Trophoblast cell (in vitro differentiated cells and primary cell): ENCODE measurements around the gene TP53AIP1.

Experiments used
- DNase-seq, 2 donors: peaks; one replicate each; pipeline ENCODE4 v3.0.0-alpha.2; 2016
- H2AFZ ChIP-seq: 2 replicates; pipeline ENCODE4 v1.6.1; 2013; ENCODE audit warnings: low read length, moderate library complexity, mild to moderate bottlenecking; ENCODE audit not compliant: insufficient read depth, poor library complexity
- H2AK5ac ChIP-seq: 2 replicates; pipeline ENCODE4 v1.6.1; 2013; ENCODE audit warnings: mild to moderate bottlenecking, low read length
- H2BK120ac ChIP-seq: 2 replicates; pipeline ENCODE4 v1.6.1; 2013; ENCODE audit warnings: low read length, mild to moderate bottlenecking, moderate library complexity; ENCODE audit not compliant: insufficient read depth, poor library complexity
- H2BK12ac ChIP-seq: 2 replicates; pipeline ENCODE4 v1.6.1; 2013; ENCODE audit warnings: mild to moderate bottlenecking, low read length, moderate library complexity
- H2BK5ac ChIP-seq: 2 replicates; pipeline ENCODE4 v1.6.1; 2013; ENCODE audit warnings: low read length, low read depth, moderate library complexity, mild to moderate bottlenecking; ENCODE audit not compliant: poor library complexity
- H3K14ac ChIP-seq: 2 replicates; pipeline ENCODE4 v1.6.1; 2013; ENCODE audit warnings: mild to moderate bottlenecking, low read length
- H3K18ac ChIP-seq: 2 replicates; pipeline ENCODE4 v1.6.1; 2013; ENCODE audit warnings: mild to moderate bottlenecking, low read length
- H3K23ac ChIP-seq: 2 replicates; pipeline ENCODE4 v1.6.1; 2013; ENCODE audit warnings: low read length
- H3K27ac ChIP-seq: 2 replicates; pipeline ENCODE4 v1.5.1; 2013; ENCODE audit warnings: low read depth, mild to moderate bottlenecking, inconsistent platforms, low read length, moderate library complexity
- H3K27me3 ChIP-seq: 2 replicates; pipeline ENCODE4 v1.6.1; 2013; ENCODE audit warnings: inconsistent platforms, mild to moderate bottlenecking, low read length, moderate library complexity; ENCODE audit not compliant: insufficient read depth
- H3K36me3 ChIP-seq, 2 experiments: 1 replicate in 1 of 2; 2 replicates in 1 of 2; pipeline ENCODE4 v1.6.1; 2013; ENCODE audit warnings: low read length in 2 of 2, mild to moderate bottlenecking in 2 of 2, moderate library complexity in 1 of 2; ENCODE audit not compliant: insufficient read depth in 2 of 2, control insufficient read depth in 1 of 2
- H3K4ac ChIP-seq: 2 replicates; pipeline ENCODE4 v1.6.1; 2013; ENCODE audit warnings: low read depth, mild to moderate bottlenecking, low read length, moderate library complexity
- H3K4me1 ChIP-seq, 2 experiments: 1 replicate in 1 of 2; 2 replicates in 1 of 2; pipeline ENCODE4 v1.6.1; 2013; ENCODE audit warnings: low read length in 2 of 2, mild to moderate bottlenecking in 2 of 2, moderate library complexity in 1 of 2; ENCODE audit not compliant: insufficient read depth in 2 of 2, control insufficient read depth in 1 of 2
- H3K4me2 ChIP-seq: 2 replicates; pipeline ENCODE4 v1.6.1; 2013; ENCODE audit warnings: inconsistent platforms, mild to moderate bottlenecking, low read length, moderate library complexity
- H3K4me3 ChIP-seq: 2 replicates; pipeline ENCODE4 v1.5.1; 2013; ENCODE audit warnings: mild to moderate bottlenecking, low read depth, low read length, inconsistent platforms
- H3K79me1 ChIP-seq: one replicate; pipeline ENCODE4 v1.6.1; 2013; ENCODE audit warnings: low read length
- H3K79me2 ChIP-seq: 2 replicates; pipeline ENCODE4 v1.6.1; 2013; ENCODE audit warnings: low read length, mild to moderate bottlenecking; ENCODE audit not compliant: control insufficient read depth, insufficient read depth, poor library complexity
- H3K9ac ChIP-seq: 2 replicates; pipeline ENCODE4 v1.6.1; 2013; ENCODE audit warnings: mild to moderate bottlenecking, low read length
- H3K9me3 ChIP-seq: 2 replicates; pipeline ENCODE4 v1.6.1; 2013; ENCODE audit warnings: low read depth, mild to moderate bottlenecking, control low read depth, inconsistent platforms, low read length; ENCODE audit not compliant: insufficient read depth
- H4K12ac ChIP-seq: 2 replicates; pipeline ENCODE4 v1.6.1; 2013; ENCODE audit warnings: low read depth, mild to moderate bottlenecking, low read length, moderate library complexity
- H4K8ac ChIP-seq: 2 replicates; pipeline ENCODE4 v1.6.1; 2013; ENCODE audit warnings: low read depth, mild to moderate bottlenecking, low read length, moderate library complexity
- H4K91ac ChIP-seq: one replicate; pipeline ENCODE4 v1.6.1; 2013; ENCODE audit warnings: low read depth, mild to moderate bottlenecking, low read length, moderate library complexity
- WGBS: extraction: QIAGEN DNeasy Blood & Tissue Kit; methylation state at CpG from one replicate; pipeline ENCODE4 v1.1.7; 2013; ENCODE audit warnings: missing lambda C conversion rate; ENCODE audit not compliant: insufficient read length, insufficient coverage; ENCODE audit errors: extremely low coverage; 5-methylcytosine and 5-hydroxymethylcytosine counted together

TP53AIP1 gene

GRCh38 chr11:128941110-128941509, 1.6 kb downstream of the TP53AIP1 start:
- no peak overlapping the region for H3K14ac ChIP-seq
- no peak overlapping the region for H3K23ac ChIP-seq
- H3K4me2 ChIP-seq, result no peak overlapping the region
- H2AK5ac ChIP-seq, result no peak overlapping the region
- no peaks in the 10 kb centered on the region for H3K27me3 ChIP-seq
- H3K4me3 ChIP-seq, result no peak overlapping the region
- H4K12ac ChIP-seq, result no peak overlapping the region
- H3K18ac ChIP-seq, result no peak overlapping the region
- H3K4ac ChIP-seq, result no peak overlapping the region
- no peak overlapping the region for H4K8ac ChIP-seq
- DNase-seq, result no peak
- no peak overlapping the region for H2BK5ac ChIP-seq
- H3K36me3 ChIP-seq, result no peaks in the 10 kb centered on the region
- no peak overlapping the region for H3K27ac ChIP-seq
- peaks cover 1% of the 10 kb centered on the region for H3K9me3 ChIP-seq
- no peak overlapping the region for H2BK12ac ChIP-seq
- no peak overlapping the region for H2AFZ ChIP-seq
- WGBS, result no CpG with 5 or more reads among the region's 8 CpGs
- H3K79me1 ChIP-seq, result no peaks in the 10 kb centered on the region
- no peak overlapping the region for H3K9ac ChIP-seq
- no peaks in the 10 kb centered on the region for H3K79me2 ChIP-seq
- no peak overlapping the region for H4K91ac ChIP-seq
- peaks cover 0 to 4% of the 10 kb centered on the region in 2 experiments for H3K4me1 ChIP-seq
- H2BK120ac ChIP-seq, result no peak overlapping the region

GRCh38 chr11:128940603-128941002, 2.1 kb downstream of the TP53AIP1 start:
- Histone ChIP-seq H3K14ac (no peak overlapping the region), H4K8ac (no peak overlapping the region), H3K4me3 (no peak overlapping the region), H3K18ac (no peak overlapping the region), H3K79me1 (no peaks in the 10 kb centered on the region), H3K4me2 (no peak overlapping the region), H3K9ac (no peak overlapping the region), H3K27ac (no peak overlapping the region), H4K91ac (no peak overlapping the region), H2BK5ac (no peak overlapping the region), H3K36me3 (no peaks in the 10 kb centered on the region), H3K23ac (no peak overlapping the region), H2BK120ac (no peak overlapping the region), H3K79me2 (no peaks in the 10 kb centered on the region), H3K9me3 (peaks cover 1% of the 10 kb centered on the region), H2AK5ac (no peak overlapping the region), H4K12ac (no peak overlapping the region), H3K27me3 (no peaks in the 10 kb centered on the region), H2BK12ac (no peak overlapping the region), H3K4ac (no peak overlapping the region), H3K4me1 (peaks cover 0 to 4% of the 10 kb centered on the region in 2 experiments), H2AFZ (no peak overlapping the region)
- no CpG with 5 or more reads among the region's 15 CpGs for WGBS
- no peak for DNase-seq

GRCh38 chr11:128940156-128940555, 2.5 kb downstream of the TP53AIP1 start:
- H3K27me3 ChIP-seq, result no peaks in the 10 kb centered on the region
- no peak overlapping the region for H3K18ac ChIP-seq
- H4K91ac ChIP-seq, result no peak overlapping the region
- no peak overlapping the region for H2AFZ ChIP-seq
- H3K4me1 ChIP-seq, result peaks cover 0 to 4% of the 10 kb centered on the region in 2 experiments
- H3K9ac ChIP-seq, result no peak overlapping the region
- H3K4me3 ChIP-seq, result no peak overlapping the region
- no peaks in the 10 kb centered on the region for H3K36me3 ChIP-seq
- H2AK5ac ChIP-seq, result no peak overlapping the region
- H3K27ac ChIP-seq, result no peak overlapping the region
- H4K8ac ChIP-seq, result no peak overlapping the region
- no peak overlapping the region for H2BK12ac ChIP-seq
- H3K79me1 ChIP-seq, result no peaks in the 10 kb centered on the region
- H3K9me3 ChIP-seq, result peaks cover 1% of the 10 kb centered on the region
- H4K12ac ChIP-seq, result no peak overlapping the region
- no CpG with 5 or more reads among the region's 5 CpGs for WGBS
- no peak overlapping the region for H3K23ac ChIP-seq
- no peak for DNase-seq
- H3K14ac ChIP-seq, result no peak overlapping the region
- no peak overlapping the region for H3K4ac ChIP-seq
- no peaks in the 10 kb centered on the region for H3K79me2 ChIP-seq
- no peak overlapping the region for H2BK5ac ChIP-seq
- no peak overlapping the region for H3K4me2 ChIP-seq
- no peak overlapping the region for H2BK120ac ChIP-seq

GRCh38 chr11:128939591-128939990, 3.1 kb downstream of the TP53AIP1 start:
- H3K27ac ChIP-seq, result no peak overlapping the region
- no peak overlapping the region for H3K9ac ChIP-seq
- H3K23ac ChIP-seq, result no peak overlapping the region
- H4K91ac ChIP-seq, result no peak overlapping the region
- no peaks in the 10 kb centered on the region for H3K27me3 ChIP-seq
- H3K4me3 ChIP-seq, result no peak overlapping the region
- H4K12ac ChIP-seq, result no peak overlapping the region
- no peaks in the 10 kb centered on the region for H3K79me2 ChIP-seq
- peaks cover 1% of the 10 kb centered on the region for H3K9me3 ChIP-seq
- DNase-seq, result no peak
- H3K14ac ChIP-seq, result no peak overlapping the region
- no peak overlapping the region for H3K4me2 ChIP-seq
- no peak overlapping the region for H3K4ac ChIP-seq
- no CpG with 5 or more reads among the region's 11 CpGs for WGBS
- peaks cover 0 to 4% of the 10 kb centered on the region in 2 experiments for H3K4me1 ChIP-seq
- no peak overlapping the region for H2BK5ac ChIP-seq
- H2BK120ac ChIP-seq, result no peak overlapping the region
- no peaks in the 10 kb centered on the region for H3K79me1 ChIP-seq
- no peak overlapping the region for H4K8ac ChIP-seq
- no peak overlapping the region for H2BK12ac ChIP-seq
- H2AFZ ChIP-seq, result no peak overlapping the region
- no peak overlapping the region for H3K18ac ChIP-seq
- H3K36me3 ChIP-seq, result no peaks in the 10 kb centered on the region
- no peak overlapping the region for H2AK5ac ChIP-seq
